ENCODE measurements around the gene ZMYND8. TPM values are rescaled to one million over a fixed set of nuclear protein-coding genes. Genes with fewer than 3 reads are reported as not detected.

The ZMYND8 gene
- total RNA-seq, 2 experiments from 2014 or later: 30.3 to 33.0 TPM

DNA sequence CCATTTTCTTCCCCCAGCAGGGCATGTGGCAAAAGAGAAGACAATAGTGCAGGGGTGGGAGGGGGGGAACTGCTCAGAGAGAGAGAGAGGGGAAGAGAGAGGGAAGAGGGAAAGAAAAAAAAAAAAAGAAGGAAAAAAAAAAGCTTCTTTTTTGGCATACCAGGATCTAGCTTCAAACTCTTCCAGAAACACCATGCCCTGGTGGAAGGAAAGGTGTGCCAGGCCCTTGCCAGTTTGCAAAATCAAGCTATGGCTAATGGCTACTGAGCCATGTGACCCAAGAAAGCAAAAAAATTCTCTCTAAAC is 326 bp downstream of the ZMYND8 start:
- peak overlapping the region; percentile 99 for H3K27ac Mint-ChIP-seq
- peak overlapping the region; percentile 92 for H3K4me3 Mint-ChIP-seq
- H3K27me3 Mint-ChIP-seq (ENCODE audit: low read depth): no peaks in the 10 kb centered on the region
- no peaks in the 10 kb centered on the region for H3K9me3 Mint-ChIP-seq
- DNase-seq: no peak
- peaks cover 12% of the 10 kb centered on the region for H3K36me3 Mint-ChIP-seq (ENCODE audit: low read depth)
- H3K4me1 Mint-ChIP-seq (ENCODE audit: low read depth): peaks cover 47% of the 10 kb centered on the region
- intact Hi-C loops (cut with micrococcal nuclease): loop anchor here (1.0 to 5.0 kb wide), 6 partner anchors 39 to 256 kb away; partner anchors contain the start of gene NCOA3
- CTCF ChIA-PET: interaction anchor here (0.5 to 7.3 kb wide), 8 partner anchors 9 to 1512 kb away, joined by 3 to 61 read pairs (median 4); no protein-coding TSS in a partner anchor

- intact Hi-C loops (cut with micrococcal nuclease): loop anchor here (1.0 to 5.0 kb wide), 6 partner anchors 39 to 257 kb away; partner anchors contain the start of gene NCOA3
- Mint-ChIP-seq H3K36me3 (ENCODE audit: low read depth) (peaks cover 12% of the 10 kb centered on the region), H3K9me3 (no peaks in the 10 kb centered on the region), H3K4me1 (ENCODE audit: low read depth) (peaks cover 47% of the 10 kb centered on the region), H3K27me3 (ENCODE audit: low read depth) (no peaks in the 10 kb centered on the region), H3K4me3 (peak overlapping the region; percentile 92), H3K27ac (peak overlapping the region; percentile 99)
- DNase-seq: peak; percentile 25
- CTCF ChIA-PET: interaction anchor here (0.5 to 7.3 kb wide), 7 partner anchors 16 to 265 kb away, joined by 3 to 61 read pairs (median 4); no protein-coding TSS in a partner anchor
Observed at GRCh38 chr20:47355489-47356219, 845 bp downstream of the ZMYND8 start.

DNA sequence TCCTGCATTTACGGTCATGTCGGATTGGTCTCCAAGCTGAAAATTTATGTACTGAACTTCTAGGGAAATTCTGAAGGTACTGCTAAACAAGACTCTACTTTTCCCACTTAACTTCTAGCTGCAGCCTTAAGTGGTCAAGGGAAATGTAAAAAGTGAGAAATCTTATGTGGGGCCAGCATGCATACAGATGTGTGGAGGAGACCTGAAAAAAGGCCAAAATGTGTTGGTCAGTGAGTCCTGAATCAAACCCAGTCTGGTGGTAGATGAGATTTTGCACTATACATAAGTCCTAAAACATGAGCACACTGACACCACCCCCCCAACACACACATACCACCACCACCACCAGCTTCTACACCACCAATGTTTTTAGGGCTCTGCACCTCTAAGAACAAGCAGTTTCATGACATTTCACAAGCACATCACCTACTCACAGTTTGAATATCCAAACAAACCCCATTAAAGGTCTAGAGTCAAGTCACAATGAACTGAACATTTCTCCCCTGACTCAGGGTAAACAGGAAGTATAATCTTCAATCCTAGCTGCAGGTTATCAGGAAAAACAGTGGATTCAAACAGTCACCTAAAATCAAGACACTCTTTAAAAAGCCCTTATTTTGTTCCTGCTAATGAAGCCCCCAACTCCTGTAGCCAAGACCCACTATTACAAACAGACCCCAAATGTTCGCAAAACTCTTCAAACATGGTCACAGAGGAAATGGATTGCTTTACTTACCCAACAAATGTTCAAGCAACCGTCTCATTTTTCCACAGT is 1.6 kb downstream of the ZMYND8 start:
- CTCF ChIA-PET: interaction anchor here (0.5 to 2.6 kb wide), 6 partner anchors 8 to 158 kb away, joined by 3 to 17 read pairs (median 4); no protein-coding TSS in a partner anchor
- Mint-ChIP-seq H3K27ac (peak overlapping the region; percentile 99), H3K9me3 (no peaks in the 10 kb centered on the region), H3K27me3 (ENCODE audit: low read depth) (no peaks in the 10 kb centered on the region), H3K4me3 (peak overlapping the region; percentile 92), H3K36me3 (ENCODE audit: low read depth) (peaks cover 12% of the 10 kb centered on the region), H3K4me1 (ENCODE audit: low read depth) (peaks cover 43% of the 10 kb centered on the region)
- intact Hi-C loops (cut with micrococcal nuclease): loop anchor here (5.0 kb wide), 2 partner anchors 132 to 257 kb away; no protein-coding TSS in a partner anchor
- DNase-seq: peak; percentile 35

DNA sequence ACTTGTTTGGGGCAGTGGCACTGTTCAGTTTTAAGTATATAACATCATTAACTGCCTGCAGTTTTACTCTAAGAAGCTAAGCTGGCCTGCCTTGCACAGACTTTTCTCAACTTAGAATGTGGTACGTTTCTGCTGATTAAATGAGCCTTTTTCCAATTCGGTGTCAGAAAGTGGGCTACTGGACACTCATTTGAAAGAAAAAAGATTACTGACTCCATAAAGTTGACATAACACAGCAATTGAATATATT is 2.1 kb downstream of the ZMYND8 start:
- no peaks in the 10 kb centered on the region for H3K9me3 Mint-ChIP-seq
- no peaks in the 10 kb centered on the region for H3K27me3 Mint-ChIP-seq (ENCODE audit: low read depth)
- CTCF ChIA-PET: interaction anchor here (0.5 to 2.6 kb wide), 7 partner anchors 8 to 158 kb away, joined by 3 to 17 read pairs (median 4); no protein-coding TSS in a partner anchor
- no peak for DNase-seq
- H3K4me1 Mint-ChIP-seq (ENCODE audit: low read depth): peaks cover 38% of the 10 kb centered on the region
- intact Hi-C loops (cut with micrococcal nuclease): no loop called here
- peaks cover 12% of the 10 kb centered on the region for H3K36me3 Mint-ChIP-seq (ENCODE audit: low read depth)
- peak overlapping the region; percentile 92 for H3K4me3 Mint-ChIP-seq
- peak overlapping the region; percentile 99 for H3K27ac Mint-ChIP-seq

- no peaks in the 10 kb centered on the region for H3K9me3 Mint-ChIP-seq
- peaks cover 12% of the 10 kb centered on the region for H3K36me3 Mint-ChIP-seq (ENCODE audit: low read depth)
- H3K27ac Mint-ChIP-seq: peak overlapping the region; percentile 99
- CTCF ChIA-PET: interaction anchor here (0.5 to 2.6 kb wide), 9 partner anchors 9 to 157 kb away, joined by 3 to 17 read pairs (median 4); no protein-coding TSS in a partner anchor
- peaks cover 33% of the 10 kb centered on the region for H3K4me1 Mint-ChIP-seq (ENCODE audit: low read depth)
- no peak for DNase-seq
- H3K4me3 Mint-ChIP-seq: peak overlapping the region; percentile 92
- H3K27me3 Mint-ChIP-seq (ENCODE audit: low read depth): no peaks in the 10 kb centered on the region
- intact Hi-C loops (cut with micrococcal nuclease): no loop called here
Observed at GRCh38 chr20:47353692-47354463, 2.6 kb downstream of the ZMYND8 start.

GRCh38 chr20:47353239-47353691 is 3.2 kb downstream of the ZMYND8 start:
- H3K36me3 Mint-ChIP-seq (ENCODE audit: low read depth): peaks cover 12% of the 10 kb centered on the region
- CTCF ChIA-PET: interaction anchor here (0.8 to 2.6 kb wide), 4 partner anchors 10 to 80 kb away, joined by 3 to 17 read pairs (median 4); no protein-coding TSS in a partner anchor
- H3K4me1 Mint-ChIP-seq (ENCODE audit: low read depth): peaks cover 27% of the 10 kb centered on the region
- peak overlapping the region; percentile 10 for H3K27ac Mint-ChIP-seq
- intact Hi-C loops (cut with micrococcal nuclease): no loop called here
- H3K27me3 Mint-ChIP-seq (ENCODE audit: low read depth): no peaks in the 10 kb centered on the region
- no peaks in the 10 kb centered on the region for H3K9me3 Mint-ChIP-seq
- H3K4me3 Mint-ChIP-seq: peak overlapping the region; percentile 92
- no peak for DNase-seq

DNA sequence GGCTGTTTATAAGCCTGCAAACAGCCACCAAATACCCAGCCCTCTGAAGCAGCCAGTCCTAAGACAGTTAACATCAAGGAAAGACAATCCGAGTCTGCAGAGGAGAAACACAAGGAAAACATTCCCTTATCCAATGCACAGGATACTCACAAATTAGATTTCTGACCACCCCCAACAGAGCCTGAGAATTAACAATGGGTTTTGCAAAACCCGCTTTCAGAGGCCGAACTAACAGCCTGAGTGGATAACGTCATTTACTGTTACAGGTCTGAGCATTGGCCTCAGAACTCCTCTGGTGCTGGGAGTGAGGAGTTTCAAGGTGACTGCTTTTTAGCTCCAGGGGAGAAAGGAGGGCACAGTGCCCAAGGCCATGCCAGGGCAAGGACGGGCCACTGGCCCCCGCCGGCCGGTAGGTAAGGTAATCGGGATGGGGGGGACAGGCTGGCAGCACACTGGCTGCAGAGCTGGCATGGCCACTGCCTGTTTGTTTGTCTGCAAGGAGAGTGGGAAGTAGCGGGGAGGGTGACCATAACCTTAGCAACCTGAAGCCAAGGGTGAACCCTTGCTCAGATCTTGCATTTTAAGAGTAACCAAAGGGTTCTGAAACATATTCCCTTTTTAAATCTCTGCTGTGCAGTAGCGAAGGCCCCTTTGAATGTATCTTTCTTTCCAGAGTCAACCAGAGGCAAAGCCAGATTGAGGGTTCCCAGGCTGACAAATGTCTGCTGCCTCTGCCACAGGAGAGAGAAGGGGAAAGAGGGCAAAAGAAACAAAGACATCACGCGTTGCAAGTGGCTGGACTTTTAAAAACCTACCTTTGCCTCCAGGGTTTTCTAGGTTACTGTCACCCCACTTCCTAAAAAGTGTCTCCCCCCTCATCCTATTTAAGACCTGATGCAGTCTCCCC is 3.9 kb downstream of the ZMYND8 start:
- H3K36me3 Mint-ChIP-seq (ENCODE audit: low read depth): peaks cover 15% of the 10 kb centered on the region
- CTCF ChIA-PET: interaction anchor here (1.0 to 2.6 kb wide), 7 partner anchors 19 to 156 kb away, joined by 3 to 17 read pairs (median 4); no protein-coding TSS in a partner anchor
- peak overlapping the region; percentile 46 for H3K27ac Mint-ChIP-seq
- peak overlapping the region; percentile 62 for H3K4me3 Mint-ChIP-seq
- H3K27me3 Mint-ChIP-seq (ENCODE audit: low read depth): no peaks in the 10 kb centered on the region
- H3K9me3 Mint-ChIP-seq: no peaks in the 10 kb centered on the region
- peaks cover 21% of the 10 kb centered on the region for H3K4me1 Mint-ChIP-seq (ENCODE audit: low read depth)
- no peak for DNase-seq
- intact Hi-C loops (cut with micrococcal nuclease): no loop called here

- Mint-ChIP-seq H3K4me1 (ENCODE audit: low read depth) (peaks cover 18% of the 10 kb centered on the region), H3K27ac (peak overlapping the region; percentile 46), H3K36me3 (ENCODE audit: low read depth) (peaks cover 22% of the 10 kb centered on the region), H3K4me3 (peak overlapping the region; percentile 62), H3K9me3 (no peaks in the 10 kb centered on the region), H3K27me3 (ENCODE audit: low read depth) (no peaks in the 10 kb centered on the region)
- intact Hi-C loops (cut with micrococcal nuclease): no loop called here
- CTCF ChIA-PET: interaction anchor here (1.0 to 1.5 kb wide), 4 partner anchors 26 to 156 kb away, joined by 3 to 9 read pairs (median 5); no protein-coding TSS in a partner anchor
- no peak for DNase-seq
Observed at GRCh38 chr20:47351643-47352331, 4.7 kb downstream of the ZMYND8 start.

DNA sequence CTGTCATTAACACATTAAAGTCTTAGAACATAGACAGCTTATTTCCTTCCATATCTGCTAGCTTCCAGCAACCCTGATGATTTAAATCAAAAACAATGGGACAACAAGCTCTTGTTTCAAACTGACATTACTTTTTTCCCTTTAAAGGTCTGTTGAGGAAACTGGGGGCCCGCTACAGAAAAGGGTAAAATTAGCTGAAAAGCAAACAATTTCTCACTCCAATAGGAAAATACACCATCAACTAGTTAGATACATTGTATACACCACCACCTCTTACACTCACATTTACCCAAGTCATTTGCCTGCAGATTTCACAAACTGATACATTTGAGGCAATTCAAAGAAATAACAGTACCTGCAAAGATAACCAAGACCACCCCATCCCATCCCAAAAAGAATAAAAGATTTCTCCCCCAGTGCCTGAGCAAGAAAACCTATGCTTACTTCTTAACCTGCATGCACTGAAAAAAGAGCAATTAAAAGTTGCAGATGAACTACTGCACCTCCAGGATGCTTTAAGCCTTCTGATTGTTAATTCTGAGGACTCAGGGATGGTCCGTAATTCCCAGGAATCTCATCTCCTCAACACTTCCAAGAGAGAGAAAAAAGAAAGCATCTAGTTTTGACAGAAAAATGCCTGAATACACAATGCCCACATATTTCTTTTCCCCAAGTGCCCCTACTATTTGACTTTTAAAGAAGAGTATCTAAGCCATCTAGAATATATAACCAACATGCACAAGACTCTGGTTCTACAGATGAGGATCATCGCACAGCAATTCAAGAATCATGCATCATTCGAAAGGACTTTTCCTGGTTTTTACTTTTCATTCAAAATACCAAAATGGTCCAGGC is 5.6 kb downstream of the ZMYND8 start:
- Mint-ChIP-seq H3K4me3 (no peak overlapping the region), H3K27me3 (ENCODE audit: low read depth) (no peaks in the 10 kb centered on the region), H3K4me1 (ENCODE audit: low read depth) (peaks cover 18% of the 10 kb centered on the region), H3K36me3 (ENCODE audit: low read depth) (peaks cover 30% of the 10 kb centered on the region), H3K27ac (no peak overlapping the region), H3K9me3 (no peaks in the 10 kb centered on the region)
- CTCF ChIA-PET: interaction anchor here (0.8 to 2.2 kb wide), 5 partner anchors 33 to 81 kb away, joined by 3 to 12 read pairs (median 6); no protein-coding TSS in a partner anchor
- intact Hi-C loops (cut with micrococcal nuclease): loop anchor here (1.0 kb wide), 1 partner anchor 106 kb away; no protein-coding TSS in a partner anchor
- no peak for DNase-seq

GRCh38 chr20:47350181-47350550 is 6.3 kb downstream of the ZMYND8 start:
- intact Hi-C loops (cut with micrococcal nuclease): loop anchor here (1.0 kb wide), 1 partner anchor 107 kb away; no protein-coding TSS in a partner anchor
- Mint-ChIP-seq H3K9me3 (no peaks in the 10 kb centered on the region), H3K27me3 (ENCODE audit: low read depth) (no peaks in the 10 kb centered on the region), H3K36me3 (ENCODE audit: low read depth) (peaks cover 32% of the 10 kb centered on the region), H3K4me3 (no peak overlapping the region), H3K4me1 (ENCODE audit: low read depth) (peaks cover 20% of the 10 kb centered on the region), H3K27ac (no peak overlapping the region)
- no peak for DNase-seq
- CTCF ChIA-PET: interaction anchor here (0.8 to 2.2 kb wide), 4 partner anchors 9 to 80 kb away, joined by 3 to 12 read pairs (median 3); no protein-coding TSS in a partner anchor
